ENCODE results near the gene CNST. TPM values are rescaled to one million over a fixed set of nuclear protein-coding genes. Genes with fewer than 3 reads are reported as not detected.

Gene CNST
- total and polyA plus RNA-seq, 2 of the 13 experiments (the other 11 are each of a cell fraction or from before 2014, with no cell fraction given), result 6.3 to 12.4 TPM

GRCh38 chr1:246583448-246584185 is 17.4 kb downstream of the CNST start (continued):
- TF ChIP-seq AHDC1 (CRISPR knock-in tag; IDR thresholded peaks at IDR 0.05; ENCODE audit: borderline replicate concordance) (peak; percentile 95), EED (CRISPR knock-in tag; IDR thresholded peaks at IDR 0.05) (no peak), ZNF776 (CRISPR knock-in tag; IDR thresholded peaks at IDR 0.05) (no peak), SKIL (CRISPR knock-in tag; IDR thresholded peaks at IDR 0.05; ENCODE audit: borderline replicate concordance) (peak; percentile 91), ZBTB42 (CRISPR knock-in tag; IDR thresholded peaks at IDR 0.05) (no peak), GZF1 (CRISPR knock-in tag; IDR thresholded peaks at IDR 0.05) (no peak), KDM5B (CRISPR knock-in tag; IDR thresholded peaks at IDR 0.05; ENCODE audit: borderline replicate concordance) (no peak), MXD1 (CRISPR knock-in tag; IDR thresholded peaks at IDR 0.05) (no peak), ASH2L (IDR thresholded peaks at IDR 0.05; ENCODE audit: insufficient read length, low read depth, low read length) (peak; percentile 67), DDIT3 (CRISPR knock-in tag; IDR thresholded peaks at IDR 0.05) (no peak), ZNF652 (CRISPR knock-in tag; IDR thresholded peaks at IDR 0.05; ENCODE audit: borderline replicate concordance, low read depth) (no peak), ATAD3A (CRISPR knock-in tag; IDR thresholded peaks at IDR 0.05) (no peak), ZNF768 (CRISPR knock-in tag; IDR thresholded peaks at IDR 0.05) (no peak), ZMYM4 (CRISPR knock-in tag; IDR thresholded peaks at IDR 0.05) (peak; percentile 58; the same call in 1 of the 2 replicates), ZBTB26 (CRISPR knock-in tag; IDR thresholded peaks at IDR 0.05; ENCODE audit: borderline replicate concordance) (no peak), ZNF720 (CRISPR knock-in tag; IDR thresholded peaks at IDR 0.05) (no peak), ZNF782 (CRISPR knock-in tag; IDR thresholded peaks at IDR 0.05; ENCODE audit: borderline replicate concordance) (no peak), ZNF138 (CRISPR knock-in tag; IDR thresholded peaks at IDR 0.05; ENCODE audit: low read depth) (no peak)

Data from HepG2 (cell line).